Endodermal cell (in vitro differentiated cells): ENCODE measurements around the gene PLBD2. TPM values are rescaled to one million over a fixed set of nuclear protein-coding genes. Genes with fewer than 3 reads are reported as not detected.

ENCODE experiments used
- DNase-seq: peaks from one replicate; pipeline ENCODE4 v3.0.0-alpha.2; 2017
- H3K27ac ChIP-seq: 2 replicates; pipeline ENCODE4 v1.5.1; 2013; ENCODE audit warnings: mild to moderate bottlenecking, low read depth, low read length, moderate library complexity
- H3K27me3 ChIP-seq: 2 replicates; pipeline ENCODE4 v1.6.1; 2013; ENCODE audit warnings: mild to moderate bottlenecking, low read length, moderate library complexity; ENCODE audit not compliant: insufficient read depth, control insufficient read depth, poor library complexity, severe bottlenecking
- H3K36me3 ChIP-seq: 2 replicates; pipeline ENCODE4 v1.7.0; 2013; ENCODE audit warnings: mild to moderate bottlenecking, low read length, moderate library complexity; ENCODE audit not compliant: control insufficient read depth, insufficient read depth
- H3K4me1 ChIP-seq: one replicate; pipeline ENCODE4 v1.7.0; 2013; ENCODE audit warnings: low read length; ENCODE audit not compliant: control insufficient read depth, insufficient read depth
- H3K4me3 ChIP-seq: 2 replicates; pipeline ENCODE4 v1.5.1; 2013; ENCODE audit warnings: mild to moderate bottlenecking, low read length, moderate library complexity
- H3K9ac ChIP-seq: 2 replicates; pipeline ENCODE4 v1.6.1; 2013; ENCODE audit warnings: mild to moderate bottlenecking, low read length, moderate library complexity; ENCODE audit not compliant: poor library complexity, severe bottlenecking; ENCODE audit errors: extremely low read depth
- H3K9me3 ChIP-seq: 2 replicates; pipeline ENCODE4 v1.6.1; 2013; ENCODE audit warnings: mild to moderate bottlenecking, low read length, moderate library complexity; ENCODE audit not compliant: control insufficient read depth
- H3K27ac Mint-ChIP-seq: 2 replicates; pipeline ENCODE4 v1.8.0; 2020; ENCODE audit warnings: mixed read lengths
- H3K27me3 Mint-ChIP-seq: 2 replicates; pipeline ENCODE4 v1.8.0; 2021; ENCODE audit warnings: mild to moderate bottlenecking, mixed read lengths; ENCODE audit not compliant: insufficient read depth
- H3K36me3 Mint-ChIP-seq: 2 replicates; pipeline ENCODE4 v1.8.0; 2020; ENCODE audit warnings: low read depth, mixed read lengths
- H3K4me1 Mint-ChIP-seq: 2 replicates; pipeline ENCODE4 v1.8.0; 2020; ENCODE audit warnings: mixed read lengths
- H3K4me3 Mint-ChIP-seq: 2 replicates; pipeline ENCODE4 v1.8.0; 2020; ENCODE audit warnings: mild to moderate bottlenecking, moderate library complexity, mixed read lengths
- H3K9me3 Mint-ChIP-seq: 2 replicates; pipeline ENCODE4 v1.8.0; 2020; ENCODE audit warnings: mild to moderate bottlenecking, mixed read lengths
- CTCF ChIP-seq: fragments of 200-600 bp; sonication (generic); conservative IDR thresholded peaks from 2 replicates; pipeline ENCODE4 v1.5.0; 2021; ENCODE audit warnings: antibody characterized with exemption, mild to moderate bottlenecking
- WGBS, 2 experiments: methylation state at CpG; one replicate each; pipeline versions ENCODE4 v1.1.5 to v1.1.7; 2013; ENCODE audit warnings: missing lambda C conversion rate in 2 of 2, mixed read lengths in 1 of 2; ENCODE audit not compliant: insufficient coverage in 1 of 2, insufficient read length in 1 of 2; 5-methylcytosine and 5-hydroxymethylcytosine counted together
- total RNA-seq, 2 donors: library from RNA; stranded (reverse); fragmentation: NEBNext Ultra II Directional in 1 of 2; extraction: Animal tissue kit (Norgen Biotek cat#: 25700) in 1 of 2; gene quantifications; 2 replicates in 1 of 2; 3 replicates in 1 of 2; pipeline ENCODE4 v1.2.1, GENCODE V29; 2021

Gene PLBD2
- total RNA-seq, 2 donors from 2014 or later, result 19.6 to 27.6 TPM

- Histone ChIP-seq H3K4me3 (no peak overlapping the region), H3K9me3 (no peaks in the 10 kb centered on the region), H3K4me1 (no peaks in the 10 kb centered on the region), H3K9ac (no peak overlapping the region), H3K36me3 (no peaks in the 10 kb centered on the region), H3K27ac (no peak overlapping the region), H3K27me3 (no peaks in the 10 kb centered on the region)
- Mint-ChIP-seq H3K9me3 (no peaks in the 10 kb centered on the region), H3K4me1 (peaks cover 7% of the 10 kb centered on the region), H3K36me3 (no peaks in the 10 kb centered on the region), H3K27me3 (no peaks in the 10 kb centered on the region), H3K27ac (no peak overlapping the region), H3K4me3 (no peak overlapping the region)
- TF ChIP-seq CTCF, result no peak
- 88 to 93% methylated on average over 5 to 6 of the region's 6 CpGs for WGBS, 2 experiments
- peak; percentile 36 for DNase-seq
Measured at GRCh38 chr12:113407931-113408600, 49.7 kb downstream of the PLBD2 start.

- WGBS, 2 experiments, result 90 to 97% methylated on average over 6 to 11 of the region's 11 CpGs
- H3K4me3 ChIP-seq, result no peak overlapping the region
- no peak for TF ChIP-seq CTCF
- Mint-ChIP-seq H3K4me3 (no peak overlapping the region), H3K4me1 (peaks cover 7% of the 10 kb centered on the region), H3K36me3 (no peaks in the 10 kb centered on the region), H3K27ac (no peak overlapping the region), H3K27me3 (no peaks in the 10 kb centered on the region), H3K9me3 (no peaks in the 10 kb centered on the region)
- H3K27me3 ChIP-seq, result no peaks in the 10 kb centered on the region
- H3K36me3 ChIP-seq, result no peaks in the 10 kb centered on the region
- H3K4me1 ChIP-seq, result no peaks in the 10 kb centered on the region
- H3K9me3 ChIP-seq, result no peaks in the 10 kb centered on the region
- H3K27ac ChIP-seq, result no peak overlapping the region
- peak; percentile 44 for DNase-seq
- H3K9ac ChIP-seq, result no peak overlapping the region
Measured at GRCh38 chr12:113408756-113409298, 50.4 kb downstream of the PLBD2 start.

GRCh38 chr12:113409462-113410124 is 51.2 kb downstream of the PLBD2 start:
- peaks cover 6% of the 10 kb centered on the region for H3K4me1 Mint-ChIP-seq
- H3K4me3 ChIP-seq, result no peak overlapping the region
- H3K27ac Mint-ChIP-seq, result no peak overlapping the region
- peak; percentile 35 for DNase-seq
- no peak overlapping the region for H3K27ac ChIP-seq
- H3K4me3 Mint-ChIP-seq, result no peak overlapping the region
- H3K36me3 ChIP-seq, result no peaks in the 10 kb centered on the region
- TF ChIP-seq CTCF, result no peak
- no peaks in the 10 kb centered on the region for H3K9me3 ChIP-seq
- 80 to 86% methylated on average over 6 to 9 of the region's 9 CpGs for WGBS, 2 experiments
- H3K4me1 ChIP-seq, result no peaks in the 10 kb centered on the region
- no peaks in the 10 kb centered on the region for H3K9me3 Mint-ChIP-seq
- no peaks in the 10 kb centered on the region for H3K27me3 Mint-ChIP-seq
- H3K36me3 Mint-ChIP-seq, result no peaks in the 10 kb centered on the region
- H3K9ac ChIP-seq, result no peak overlapping the region
- no peaks in the 10 kb centered on the region for H3K27me3 ChIP-seq
